Eye (tissue), 1 donor: ENCODE results near the gene TJAP1.

Experiments used
- DNase-seq: peaks from one replicate; pipeline ENCODE4 v3.0.0-alpha.2; 2015

The TJAP1 gene

DNA sequence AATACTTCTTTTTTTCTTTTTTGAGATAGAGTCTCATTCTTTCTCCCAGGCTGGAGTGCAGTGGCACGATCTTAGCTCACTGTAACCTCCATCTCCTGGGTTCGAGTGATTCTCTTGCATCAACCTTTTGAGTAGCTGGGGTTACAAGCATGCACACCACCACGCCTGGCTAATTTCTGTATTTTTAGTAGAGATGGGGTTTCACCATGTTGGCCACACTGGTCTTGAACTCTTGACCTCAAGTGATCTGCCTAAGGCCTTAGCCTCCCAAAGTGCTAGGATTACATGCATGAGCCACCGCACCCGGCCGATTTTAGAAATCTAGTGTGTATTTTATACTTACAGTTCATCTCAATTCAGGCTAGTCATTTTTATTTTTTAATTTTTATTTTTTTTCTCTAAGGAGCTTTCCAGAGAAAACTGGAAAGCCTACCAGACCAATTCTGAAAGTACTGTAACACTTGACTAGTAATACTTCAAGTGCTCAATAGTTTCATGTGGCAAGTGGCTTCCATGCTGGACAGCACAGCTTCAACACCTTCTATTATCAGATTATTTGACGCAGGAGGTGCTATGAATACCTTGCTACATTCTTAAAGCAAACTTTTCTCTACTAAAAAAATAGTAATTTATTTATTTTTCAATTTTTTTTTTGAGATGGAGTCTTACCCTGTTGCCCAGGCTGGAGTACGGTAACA lies 64.6 kb downstream of the TJAP1 start:
- no peak for DNase-seq

DNA sequence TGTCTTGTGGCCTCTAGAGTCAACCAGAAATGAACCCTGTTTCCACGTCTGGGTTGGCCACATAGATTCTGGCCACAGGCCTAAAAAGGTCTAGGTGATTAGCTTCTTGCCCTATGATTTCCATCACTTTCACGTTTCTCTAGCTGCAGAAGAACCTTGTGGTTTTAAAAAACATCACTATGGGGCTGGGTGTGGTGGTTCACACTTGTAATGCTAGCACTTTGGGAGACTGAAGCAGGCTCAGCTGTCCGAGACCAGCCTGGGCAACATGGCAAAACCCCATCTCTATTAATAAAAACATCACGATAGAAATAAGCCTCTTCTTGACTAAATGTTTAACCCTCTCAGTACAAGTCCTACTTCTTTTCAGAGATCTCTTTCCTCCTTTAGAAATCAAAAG lies 67.1 kb downstream of the TJAP1 start:
- DNase-seq: no peak

DNA sequence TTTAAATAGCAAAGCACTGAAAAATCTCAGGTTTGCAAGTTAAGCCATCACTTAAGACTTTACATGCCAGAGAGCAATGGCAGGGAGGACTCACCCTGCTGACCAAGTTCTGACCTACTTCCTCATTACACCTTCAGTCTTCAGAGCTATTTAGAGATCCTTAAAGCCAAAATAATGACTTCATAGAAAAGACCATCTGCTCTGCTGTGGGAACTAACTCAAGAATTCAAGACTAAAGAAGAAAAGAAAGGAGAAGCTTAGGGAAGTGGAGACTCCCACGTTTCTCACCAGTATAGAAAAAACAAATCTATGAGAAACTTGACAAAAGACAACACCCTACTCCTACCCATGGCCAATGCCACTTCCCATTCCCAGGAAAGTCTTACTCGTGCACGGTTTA lies 69.9 kb downstream of the TJAP1 start:
- DNase-seq: no peak
